OCI-LY1 (cell line): ENCODE measurements around the gene ARHGEF4.

Source experiments
- EZH2 ChIP-seq: fragments of 200-600 bp; sonication (generic), shearing (Covaris generic); IDR thresholded peaks from 2 replicates; pipeline ENCODE4 v1.8.0; 2017; ENCODE audit warnings: borderline replicate concordance, mixed run types, mild to moderate bottlenecking, antibody characterized with exemption, low read length, moderate library complexity, mixed read lengths
- TF ChIP-seq, protein P1 (sequence below): fragments of 200-600 bp; sonication (generic), shearing (Covaris generic); IDR thresholded peaks from 2 replicates; pipeline ENCODE4 v1.5.1; 2017; ENCODE audit warnings: mild to moderate bottlenecking, antibody characterized with exemption, low read length, moderate library complexity, mixed read lengths

DNA sequence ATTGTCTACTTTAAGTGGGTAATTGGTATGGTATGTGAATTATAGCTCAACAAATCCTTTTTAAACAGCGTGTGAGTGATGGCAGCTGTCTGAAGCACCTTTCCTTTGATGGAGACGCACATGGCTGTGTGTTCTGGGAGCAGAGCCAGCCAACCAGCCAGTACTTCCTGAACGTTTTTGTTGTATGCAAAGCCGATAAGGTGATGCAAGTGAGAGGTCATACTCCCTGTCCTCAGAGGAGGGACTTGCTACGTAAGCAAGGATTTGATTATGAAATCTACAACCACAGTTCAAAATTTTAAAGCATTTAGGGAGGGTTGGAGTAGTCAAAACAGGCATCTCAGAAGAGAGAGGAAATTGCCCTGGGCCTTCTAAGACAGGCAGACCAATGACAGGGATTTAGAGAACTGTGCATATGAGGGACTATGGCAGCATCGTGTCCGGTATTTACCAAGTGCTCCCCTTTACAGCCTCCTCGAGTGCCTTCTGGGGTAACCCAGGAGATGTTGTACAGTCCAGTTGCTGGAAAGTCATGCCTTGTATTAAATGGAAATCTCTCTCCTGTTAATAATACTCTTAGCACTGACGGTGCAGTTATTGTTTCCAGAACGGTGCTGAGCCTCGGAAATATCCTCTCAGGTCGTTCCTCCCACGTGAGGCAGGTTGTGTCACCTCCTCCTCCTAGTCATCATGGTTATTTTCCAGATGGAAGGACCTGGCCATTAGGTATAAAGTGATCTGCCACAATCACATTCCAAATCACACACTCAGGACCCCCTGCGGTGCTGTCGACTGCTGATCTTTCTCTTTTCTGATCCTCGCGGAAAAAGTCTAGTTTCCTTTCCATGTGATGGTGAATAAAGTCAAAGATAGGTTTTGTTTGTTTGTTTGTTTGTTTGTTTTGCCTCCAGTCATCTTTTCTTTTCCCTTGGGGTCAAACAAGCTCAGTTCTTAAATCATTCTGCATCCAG lies 28.4 kb downstream of the ARHGEF4 start:
- TF ChIP-seq, protein P1, sequence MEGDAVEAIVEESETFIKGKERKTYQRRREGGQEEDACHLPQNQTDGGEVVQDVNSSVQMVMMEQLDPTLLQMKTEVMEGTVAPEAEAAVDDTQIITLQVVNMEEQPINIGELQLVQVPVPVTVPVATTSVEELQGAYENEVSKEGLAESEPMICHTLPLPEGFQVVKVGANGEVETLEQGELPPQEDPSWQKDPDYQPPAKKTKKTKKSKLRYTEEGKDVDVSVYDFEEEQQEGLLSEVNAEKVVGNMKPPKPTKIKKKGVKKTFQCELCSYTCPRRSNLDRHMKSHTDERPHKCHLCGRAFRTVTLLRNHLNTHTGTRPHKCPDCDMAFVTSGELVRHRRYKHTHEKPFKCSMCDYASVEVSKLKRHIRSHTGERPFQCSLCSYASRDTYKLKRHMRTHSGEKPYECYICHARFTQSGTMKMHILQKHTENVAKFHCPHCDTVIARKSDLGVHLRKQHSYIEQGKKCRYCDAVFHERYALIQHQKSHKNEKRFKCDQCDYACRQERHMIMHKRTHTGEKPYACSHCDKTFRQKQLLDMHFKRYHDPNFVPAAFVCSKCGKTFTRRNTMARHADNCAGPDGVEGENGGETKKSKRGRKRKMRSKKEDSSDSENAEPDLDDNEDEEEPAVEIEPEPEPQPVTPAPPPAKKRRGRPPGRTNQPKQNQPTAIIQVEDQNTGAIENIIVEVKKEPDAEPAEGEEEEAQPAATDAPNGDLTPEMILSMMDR = no peak
- TF ChIP-seq EZH2 = no peak
